ENCODE results near the gene STRA8. TPM values are rescaled to one million over a fixed set of nuclear protein-coding genes. Genes with fewer than 3 reads are reported as not detected.
A peak's percentile ranks its signal among the peaks of the same experiment; 100 is the strongest.

Gene STRA8
- total RNA-seq, 1 donor from 2014 or later, result not detected

DNA sequence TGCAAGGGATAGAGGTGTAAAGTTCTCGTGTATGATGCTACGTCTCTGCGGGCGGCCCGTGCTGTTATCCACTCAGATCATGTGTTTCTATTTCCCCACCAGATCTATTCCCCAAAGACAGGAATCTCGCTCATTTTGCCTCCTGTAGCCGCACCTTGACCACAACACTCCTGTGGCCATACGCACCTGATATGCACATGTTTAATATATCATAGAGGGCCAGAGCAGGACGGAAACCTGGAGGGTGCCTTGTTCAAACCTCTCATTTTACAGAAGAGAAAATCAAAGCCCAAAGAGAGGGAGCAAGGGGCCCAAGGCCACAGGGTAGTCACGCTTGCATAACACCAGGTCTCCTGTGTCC lies 37.6 kb downstream of the STRA8 start:
- DNase-seq (ENCODE audit: low read depth, low spot score), result no peak
- Mint-ChIP-seq H3K4me1 (peaks cover 3% of the 10 kb centered on the region), H3K27me3 (ENCODE audit: low read depth) (no peaks in the 10 kb centered on the region), H3K36me3 (ENCODE audit: low read depth) (no peaks in the 10 kb centered on the region), H3K27ac (ENCODE audit: unreplicated experiment) (no peak overlapping the region), H3K4me3 (no peak overlapping the region), H3K9me3 (peaks cover 14% of the 10 kb centered on the region)
- TF ChIP-seq, protein P1, sequence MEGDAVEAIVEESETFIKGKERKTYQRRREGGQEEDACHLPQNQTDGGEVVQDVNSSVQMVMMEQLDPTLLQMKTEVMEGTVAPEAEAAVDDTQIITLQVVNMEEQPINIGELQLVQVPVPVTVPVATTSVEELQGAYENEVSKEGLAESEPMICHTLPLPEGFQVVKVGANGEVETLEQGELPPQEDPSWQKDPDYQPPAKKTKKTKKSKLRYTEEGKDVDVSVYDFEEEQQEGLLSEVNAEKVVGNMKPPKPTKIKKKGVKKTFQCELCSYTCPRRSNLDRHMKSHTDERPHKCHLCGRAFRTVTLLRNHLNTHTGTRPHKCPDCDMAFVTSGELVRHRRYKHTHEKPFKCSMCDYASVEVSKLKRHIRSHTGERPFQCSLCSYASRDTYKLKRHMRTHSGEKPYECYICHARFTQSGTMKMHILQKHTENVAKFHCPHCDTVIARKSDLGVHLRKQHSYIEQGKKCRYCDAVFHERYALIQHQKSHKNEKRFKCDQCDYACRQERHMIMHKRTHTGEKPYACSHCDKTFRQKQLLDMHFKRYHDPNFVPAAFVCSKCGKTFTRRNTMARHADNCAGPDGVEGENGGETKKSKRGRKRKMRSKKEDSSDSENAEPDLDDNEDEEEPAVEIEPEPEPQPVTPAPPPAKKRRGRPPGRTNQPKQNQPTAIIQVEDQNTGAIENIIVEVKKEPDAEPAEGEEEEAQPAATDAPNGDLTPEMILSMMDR (conservative IDR thresholded peaks at IDR 0.05), result no peak

DNA sequence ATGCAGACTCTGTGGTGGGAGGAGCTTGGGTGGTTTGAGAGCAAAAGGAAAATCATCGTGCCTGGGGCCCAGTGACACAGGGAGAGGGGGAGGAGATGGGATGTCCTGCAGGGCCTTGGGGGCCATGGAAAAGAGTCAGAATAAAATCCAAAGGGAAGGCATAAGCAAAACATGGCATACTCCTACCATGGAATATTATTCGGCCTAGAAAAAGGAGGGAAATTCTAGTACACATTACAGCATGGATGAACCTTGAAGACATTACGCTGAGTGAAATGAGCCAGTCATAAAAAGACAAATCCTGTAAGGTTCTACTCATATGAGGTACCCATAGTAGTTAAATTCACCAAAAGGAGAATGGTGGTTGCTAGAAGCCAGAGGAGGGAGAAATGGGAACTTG lies 38.7 kb downstream of the STRA8 start:
- TF ChIP-seq, protein P1 (conservative IDR thresholded peaks at IDR 0.05), result no peak
- no peak overlapping the region for H3K27ac Mint-ChIP-seq (ENCODE audit: unreplicated experiment)
- H3K4me3 Mint-ChIP-seq, result no peak overlapping the region
- no peaks in the 10 kb centered on the region for H3K27me3 Mint-ChIP-seq (ENCODE audit: low read depth)
- DNase-seq (ENCODE audit: low read depth, low spot score), result no peak
- peaks cover 12% of the 10 kb centered on the region for H3K9me3 Mint-ChIP-seq
- peaks cover 3% of the 10 kb centered on the region for H3K4me1 Mint-ChIP-seq
- H3K36me3 Mint-ChIP-seq (ENCODE audit: low read depth), result no peaks in the 10 kb centered on the region

DNA sequence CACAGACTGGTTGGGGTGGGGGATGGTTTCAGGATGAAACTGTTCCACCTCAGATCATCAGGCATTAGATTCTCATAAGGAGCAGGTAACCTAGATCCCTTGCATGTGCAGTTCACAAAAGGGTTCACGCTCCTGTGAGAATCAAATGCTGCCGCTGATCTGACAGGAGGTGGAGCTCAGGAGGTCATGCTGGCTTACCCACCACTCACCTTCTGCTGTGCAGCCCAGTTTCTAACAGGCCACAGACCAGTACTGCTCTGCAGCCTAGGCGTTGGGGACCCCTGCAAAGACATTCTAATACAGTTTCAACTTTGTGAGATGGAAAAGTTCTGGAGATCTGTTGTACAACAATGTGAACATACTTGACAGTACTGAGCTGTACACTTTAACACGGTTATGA lies 39.9 kb downstream of the STRA8 start:
- DNase-seq (ENCODE audit: low read depth, low spot score), result no peak
- Mint-ChIP-seq H3K4me3 (no peak overlapping the region), H3K9me3 (peaks cover 7% of the 10 kb centered on the region), H3K27ac (ENCODE audit: unreplicated experiment) (no peak overlapping the region), H3K4me1 (peaks cover 3% of the 10 kb centered on the region), H3K27me3 (ENCODE audit: low read depth) (no peaks in the 10 kb centered on the region), H3K36me3 (ENCODE audit: low read depth) (no peaks in the 10 kb centered on the region)
- TF ChIP-seq, protein P1 (conservative IDR thresholded peaks at IDR 0.05), result no peak

DNA sequence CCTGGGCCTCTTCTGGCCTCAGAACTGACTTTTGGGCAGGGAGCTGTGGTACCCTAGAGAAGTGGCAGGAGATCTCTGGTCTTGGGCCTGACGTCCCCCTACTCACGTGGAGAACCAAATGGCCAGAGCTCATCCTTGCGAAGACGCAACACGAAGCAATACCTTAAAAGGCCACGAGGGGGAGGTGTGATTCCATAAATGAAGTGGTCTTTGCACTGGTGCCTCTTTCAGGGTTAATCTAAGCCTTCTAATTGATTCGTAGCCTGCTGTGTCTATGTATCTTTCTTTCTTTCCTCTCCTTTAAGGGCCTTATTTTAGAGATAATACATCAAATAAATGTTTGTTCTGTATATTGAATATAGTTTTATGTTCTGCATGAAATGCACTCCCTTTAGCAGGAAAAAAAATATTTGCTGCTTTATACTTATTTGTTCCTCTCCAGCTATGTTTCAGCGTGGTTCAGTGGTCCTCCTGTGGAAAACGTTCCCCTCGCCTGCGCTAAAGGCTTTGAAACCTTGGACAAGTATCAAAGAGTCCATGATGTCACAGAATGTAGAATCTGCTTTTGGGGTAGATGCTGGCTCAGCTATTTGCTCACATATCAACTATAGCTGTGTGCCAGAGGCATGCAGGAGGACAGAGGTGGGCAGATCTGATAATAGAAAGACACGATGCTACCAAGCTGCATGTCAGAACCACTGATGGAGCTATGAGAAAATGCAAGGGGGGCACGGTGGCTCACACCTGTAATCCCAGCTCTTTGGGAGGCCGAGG lies 41.0 kb downstream of the STRA8 start:
- peaks cover 8% of the 10 kb centered on the region for H3K27me3 Mint-ChIP-seq (ENCODE audit: low read depth)
- DNase-seq (ENCODE audit: low read depth, low spot score), result peak; percentile 86
- H3K9me3 Mint-ChIP-seq, result peaks cover 7% of the 10 kb centered on the region
- H3K36me3 Mint-ChIP-seq (ENCODE audit: low read depth), result no peaks in the 10 kb centered on the region
- H3K4me3 Mint-ChIP-seq, result no peak overlapping the region
- H3K27ac Mint-ChIP-seq (ENCODE audit: unreplicated experiment), result no peak overlapping the region
- H3K4me1 Mint-ChIP-seq, result peaks cover 3% of the 10 kb centered on the region
- TF ChIP-seq, protein P1 (conservative IDR thresholded peaks at IDR 0.05), result peak; percentile 86

DNA sequence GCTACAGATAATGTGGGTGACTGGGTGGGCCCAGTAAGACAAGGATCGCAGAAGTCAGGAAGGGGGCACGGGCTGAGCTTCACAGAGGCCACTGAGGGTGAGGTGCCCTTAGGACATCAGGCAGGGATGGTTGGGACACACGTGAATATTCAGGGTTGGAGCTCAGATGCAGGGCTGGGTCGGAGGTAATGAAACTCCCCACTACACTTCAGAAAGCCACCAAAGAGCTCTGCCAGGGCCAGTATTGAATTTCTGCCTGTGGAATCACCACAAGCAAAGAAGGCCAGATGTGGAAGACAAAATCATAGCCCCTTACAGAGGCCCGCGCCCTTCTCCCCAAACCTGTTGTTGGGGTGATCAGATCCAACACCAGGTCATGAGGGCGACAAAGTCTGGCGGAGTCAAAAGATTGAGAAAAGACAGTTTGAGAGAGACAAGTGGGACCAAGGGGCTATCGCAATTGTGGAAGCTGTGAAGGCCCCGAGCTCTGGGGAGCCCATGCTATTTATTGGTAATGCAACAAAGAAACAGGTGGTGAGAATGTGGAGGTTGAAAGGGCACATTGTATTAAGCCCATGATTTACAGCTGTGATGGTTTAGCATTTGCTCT lies 42.4 kb downstream of the STRA8 start:
- Mint-ChIP-seq H3K27me3 (ENCODE audit: low read depth) (peaks cover 18% of the 10 kb centered on the region), H3K4me3 (no peak overlapping the region), H3K27ac (ENCODE audit: unreplicated experiment) (no peak overlapping the region), H3K36me3 (ENCODE audit: low read depth) (no peaks in the 10 kb centered on the region), H3K9me3 (peaks cover 7% of the 10 kb centered on the region), H3K4me1 (peaks cover 3% of the 10 kb centered on the region)
- no peak for DNase-seq (ENCODE audit: low read depth, low spot score)
- TF ChIP-seq, protein P1 (conservative IDR thresholded peaks at IDR 0.05), result no peak
